Stimulated activated CD4-positive, alpha-beta T cell treated with anti-CD3 and anti-CD28 coated beads, Interleukin-2, amount 100 ng/mL, for 48 hours (primary cell): ENCODE results near the gene GNG14.
"Not testable (repeated sequence)": the region's sequence is repeated elsewhere in the genome, so short reads cannot be mapped to it uniquely, and the experiment has no call there.

Experiments
- DNase-seq, 2 donors: peaks; one replicate each; pipeline ENCODE4 v3.0.0-alpha.2; 2020

Gene GNG14

DNA sequence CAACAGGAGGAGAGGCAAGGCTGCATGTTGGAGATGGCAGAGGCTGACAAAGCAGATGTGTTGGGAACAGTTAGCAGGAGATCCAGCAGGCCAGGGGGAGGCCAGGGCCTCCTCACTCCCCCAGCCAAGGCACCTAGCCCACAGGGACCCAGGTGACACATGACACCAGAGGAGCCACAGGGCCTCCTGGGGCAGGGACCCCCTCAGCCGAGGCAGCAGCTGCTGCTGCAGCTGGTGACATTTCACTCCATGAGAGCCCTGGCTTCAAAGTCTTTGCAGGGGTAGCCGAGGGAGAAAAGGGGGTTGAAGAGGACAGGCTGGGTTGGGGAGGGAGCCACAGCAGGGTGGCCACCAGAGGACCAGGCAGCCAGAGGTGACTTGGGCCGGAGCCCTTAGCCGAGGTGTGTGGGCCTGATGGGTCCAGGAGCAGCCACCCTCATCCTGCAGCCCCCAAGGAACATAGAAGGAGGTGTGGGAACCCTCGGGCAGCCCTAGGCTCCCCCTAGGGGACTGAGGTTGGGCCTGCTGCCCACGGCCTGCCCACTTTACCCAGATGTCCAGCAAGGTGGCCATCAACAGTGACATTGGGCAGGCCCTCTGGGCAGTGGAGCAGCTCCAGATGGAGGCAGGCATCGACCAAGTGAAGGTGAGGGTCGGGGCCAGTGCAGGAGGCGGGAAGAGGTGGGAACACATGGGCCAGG, at the start of gene GNG14:
Gene GNG14 (plus strand): TSS at position 503 of the 701 bp plus-strand sequence. CDS start 51 bp downstream, at position 554.
- DNase-seq = no peak

DNA sequence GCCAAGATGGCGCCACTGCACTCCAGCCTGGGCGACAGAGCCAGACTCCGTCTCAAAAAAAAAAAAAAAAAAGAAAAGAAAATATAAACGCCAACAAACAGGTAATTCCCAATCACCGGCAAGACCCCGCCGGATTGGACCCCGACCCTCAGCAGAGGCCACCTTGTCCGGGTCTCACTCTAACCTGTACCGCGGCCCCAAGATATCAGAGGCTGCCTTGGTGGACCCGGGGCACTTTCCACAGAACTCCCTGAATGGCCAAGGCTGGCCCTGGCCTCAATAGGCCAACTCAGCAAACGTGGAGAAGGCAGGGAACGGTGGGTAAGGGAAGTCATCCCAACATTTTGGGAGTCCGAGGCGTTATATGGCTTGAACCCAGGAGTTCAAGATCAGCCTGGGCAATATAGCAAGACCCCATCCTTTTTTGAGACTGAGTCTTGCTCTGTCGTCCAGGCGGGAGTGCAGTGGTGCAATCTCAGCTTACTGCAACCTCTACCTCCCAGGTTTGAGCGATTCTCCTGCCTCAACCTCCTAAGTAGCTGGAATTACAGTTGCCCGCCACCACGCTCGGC, 49.1 kb upstream of the GNG14 start:
- DNase-seq = no peak

DNA sequence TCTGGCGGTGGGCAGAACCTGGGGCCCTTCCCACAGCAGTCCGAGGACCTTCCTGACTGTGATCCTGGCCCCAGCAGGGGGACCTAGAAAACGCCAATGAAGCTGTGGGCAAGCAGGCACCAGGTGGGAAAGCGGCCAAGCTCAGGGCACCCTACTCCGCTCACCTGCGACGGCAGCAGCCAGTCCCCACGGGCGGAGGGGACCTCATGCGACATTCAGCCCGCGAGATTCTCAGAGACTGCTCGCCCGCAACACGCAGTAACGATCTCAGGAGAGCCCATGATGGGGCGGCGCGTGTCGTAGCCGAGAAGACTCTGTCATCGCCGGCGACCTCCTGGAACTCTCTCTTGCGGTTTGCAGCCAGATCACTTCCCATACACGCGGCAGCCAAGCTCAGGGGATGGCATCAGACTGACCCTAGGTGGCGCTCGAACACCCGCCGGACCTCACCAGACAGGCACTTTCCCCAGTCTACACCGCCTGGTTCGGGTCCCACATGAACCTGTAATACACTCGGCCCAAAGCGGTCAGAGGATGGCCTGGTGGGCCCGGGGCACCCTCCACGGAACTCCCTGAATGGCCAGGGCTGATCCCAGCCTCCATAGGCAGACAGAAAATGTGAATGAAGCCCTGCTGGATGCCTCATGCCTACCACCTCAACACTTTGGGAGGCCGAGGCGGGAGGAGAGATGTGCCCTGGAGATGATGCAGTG, 47.7 kb upstream of the GNG14 start:
- peak; percentile 86 for DNase-seq

DNA sequence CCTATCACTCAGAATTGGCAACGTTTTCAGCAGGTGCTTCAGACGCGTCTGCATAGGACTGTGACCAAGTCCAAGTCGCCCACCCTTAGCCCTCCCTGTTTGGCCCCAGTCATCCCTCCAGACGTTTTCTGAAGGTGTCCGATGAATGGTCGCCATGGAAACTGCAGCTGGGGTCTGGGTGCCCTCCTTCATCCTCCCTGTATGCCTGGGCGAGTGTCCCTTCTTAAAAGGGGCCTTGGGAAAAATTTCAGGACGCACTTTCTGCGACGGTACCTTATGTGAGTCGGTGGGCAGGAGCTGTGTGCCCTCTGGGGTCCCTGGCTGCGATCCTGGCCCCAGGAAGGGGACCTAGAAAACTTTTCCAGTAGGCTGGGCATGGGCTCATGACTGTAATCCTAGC, 46.3 kb upstream of the GNG14 start:
- DNase-seq = no peak

DNA sequence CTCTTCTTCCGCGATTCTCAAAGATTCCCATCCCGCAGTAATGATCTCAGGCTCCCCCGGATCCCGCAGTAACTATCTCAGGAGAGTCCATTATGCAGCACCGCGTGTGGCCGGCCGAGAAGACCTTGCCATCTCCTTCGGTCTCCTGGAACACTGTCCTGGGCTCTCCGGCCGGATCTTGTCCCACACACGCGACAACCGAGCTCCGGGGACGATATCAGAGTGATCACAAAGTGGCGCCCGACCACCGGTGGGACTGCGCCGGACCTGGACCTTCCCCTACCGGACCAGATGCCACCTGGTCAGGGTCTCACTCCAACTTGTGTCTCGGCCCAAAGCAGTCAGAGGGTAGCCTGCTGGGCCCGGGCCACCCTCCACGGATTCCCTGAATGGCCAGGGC, 45.3 kb upstream of the GNG14 start:
- DNase-seq = no peak

DNA sequence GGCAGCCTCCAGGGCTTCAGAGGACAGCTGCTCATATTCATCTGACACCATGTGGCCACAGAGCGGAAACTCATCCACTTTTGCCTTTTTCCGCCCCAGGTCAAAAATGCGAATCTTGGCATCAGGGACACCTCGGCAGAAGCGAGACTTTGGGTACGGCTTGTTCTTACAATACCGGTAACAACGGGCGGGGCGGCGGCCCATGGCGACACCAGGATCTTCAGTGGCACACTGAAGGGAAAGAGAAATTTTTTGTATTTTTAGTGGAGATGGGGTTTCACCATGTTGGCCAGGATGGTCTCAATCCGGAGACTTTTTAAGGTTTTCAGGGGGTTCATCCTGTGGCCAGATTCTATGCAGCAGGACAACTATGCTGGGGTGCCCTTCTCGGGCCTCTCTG, 44.1 kb upstream of the GNG14 start:
- not testable (repeated sequence) for DNase-seq

DNA sequence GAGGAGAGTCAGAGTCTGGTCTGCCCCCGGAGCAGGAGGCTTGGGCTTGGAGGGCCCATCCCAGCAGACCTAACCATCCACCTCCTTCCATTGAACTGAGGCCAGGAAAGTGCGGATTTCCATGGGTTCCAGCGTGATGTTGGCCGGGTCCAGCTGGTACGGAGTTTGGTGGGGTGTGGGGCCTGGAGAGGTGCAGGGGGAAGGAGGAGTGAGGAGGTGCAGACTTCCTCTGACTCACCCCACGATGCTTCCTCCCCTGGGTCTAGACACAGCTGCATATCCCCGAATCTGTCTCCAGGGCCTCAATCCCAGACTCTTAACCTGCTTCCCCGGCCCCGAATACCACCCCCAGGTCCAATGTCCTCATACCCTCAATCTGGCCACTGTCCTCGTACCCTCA, 41.2 kb upstream of the GNG14 start:
- DNase-seq = no peak

DNA sequence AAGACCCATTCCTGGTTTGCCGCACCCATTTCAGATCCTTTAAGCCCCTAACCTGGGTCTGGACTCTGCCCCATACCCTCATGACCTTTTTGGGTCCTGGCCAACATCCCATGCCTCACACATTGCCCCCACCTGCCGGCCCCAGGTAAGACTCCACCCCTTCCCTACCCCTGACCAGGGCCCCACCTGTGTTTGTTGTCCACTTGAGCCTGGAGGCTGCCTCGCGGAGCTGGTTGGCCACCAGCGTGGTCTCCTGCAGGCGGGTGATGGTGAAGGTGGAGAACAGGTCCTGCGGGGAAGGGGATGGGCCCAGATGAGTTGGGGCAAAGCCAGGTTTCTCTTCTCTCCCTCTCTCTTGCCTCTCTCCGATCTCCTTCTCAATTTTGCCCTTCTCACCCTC, 40.8 kb upstream of the GNG14 start:
- no peak for DNase-seq

DNA sequence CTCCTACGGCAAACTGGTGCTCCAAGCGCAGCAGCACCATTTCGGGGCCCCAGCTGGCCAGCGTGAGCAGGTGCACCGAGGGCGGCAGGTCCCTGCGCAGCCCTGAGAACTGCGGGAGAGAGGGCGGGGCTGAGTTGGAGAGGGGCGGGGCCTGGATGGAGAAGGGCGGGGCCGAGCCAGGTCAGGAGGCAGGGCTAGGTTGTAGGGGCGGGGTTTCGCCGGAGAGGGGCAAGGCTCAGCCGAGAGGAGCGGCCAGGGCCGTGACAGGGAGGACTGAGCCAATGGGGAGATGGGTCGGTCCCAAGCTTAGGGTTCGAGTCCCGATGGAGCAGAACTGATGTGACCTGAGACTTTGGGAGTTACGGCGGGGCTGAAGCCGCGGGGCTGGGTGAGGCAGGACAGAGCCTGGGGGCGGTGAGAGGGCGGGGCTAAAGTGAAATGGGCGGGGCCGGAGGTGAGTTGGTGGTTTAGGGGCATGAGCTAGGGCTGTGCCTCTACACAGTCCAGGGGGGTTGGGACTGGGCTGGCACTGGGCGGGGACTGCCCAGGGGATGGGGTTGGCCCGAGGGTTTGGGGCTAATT, 40.2 kb upstream of the GNG14 start:
- DNase-seq = no peak

DNA sequence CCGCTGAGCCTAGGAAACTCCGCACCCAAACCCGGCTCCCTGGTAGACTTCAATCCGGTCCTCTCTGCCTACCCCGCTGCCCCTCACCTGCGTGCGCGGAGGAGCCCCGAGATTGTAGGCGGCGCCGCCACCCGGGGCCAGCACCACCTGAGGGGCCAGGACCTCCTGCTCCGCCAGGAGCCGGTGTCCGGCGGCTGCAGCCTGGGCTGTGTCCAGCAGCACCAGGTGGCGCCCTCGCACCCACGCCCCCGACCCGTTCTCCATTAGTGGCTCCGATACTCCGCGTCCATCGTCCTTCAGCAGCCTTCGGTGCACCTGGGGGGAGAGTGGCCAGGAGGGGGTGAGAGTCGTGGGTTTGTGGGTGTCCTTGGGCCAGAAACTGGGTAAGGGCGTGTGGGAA, 39.7 kb upstream of the GNG14 start:
- DNase-seq = no peak

DNA sequence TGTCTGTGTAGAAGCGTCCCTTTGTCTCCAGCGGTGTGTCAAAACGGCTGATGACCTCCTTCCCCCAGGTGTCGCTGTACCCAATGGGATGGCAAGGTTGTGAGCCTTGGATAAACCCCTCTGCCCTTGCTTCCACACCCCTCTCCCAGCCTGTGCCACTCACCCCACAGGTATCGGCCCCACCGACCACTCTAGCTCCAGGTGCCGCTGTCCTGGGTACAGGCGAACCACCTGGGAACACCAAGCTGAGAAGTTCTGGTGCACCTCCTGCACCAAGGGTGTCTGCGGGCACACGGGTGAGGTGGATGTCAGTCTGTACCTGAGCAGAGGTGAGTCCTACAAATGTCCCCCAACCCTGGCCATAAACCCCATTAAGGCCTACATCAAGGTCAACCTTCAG, 37.9 kb upstream of the GNG14 start:
- no peak for DNase-seq

DNA sequence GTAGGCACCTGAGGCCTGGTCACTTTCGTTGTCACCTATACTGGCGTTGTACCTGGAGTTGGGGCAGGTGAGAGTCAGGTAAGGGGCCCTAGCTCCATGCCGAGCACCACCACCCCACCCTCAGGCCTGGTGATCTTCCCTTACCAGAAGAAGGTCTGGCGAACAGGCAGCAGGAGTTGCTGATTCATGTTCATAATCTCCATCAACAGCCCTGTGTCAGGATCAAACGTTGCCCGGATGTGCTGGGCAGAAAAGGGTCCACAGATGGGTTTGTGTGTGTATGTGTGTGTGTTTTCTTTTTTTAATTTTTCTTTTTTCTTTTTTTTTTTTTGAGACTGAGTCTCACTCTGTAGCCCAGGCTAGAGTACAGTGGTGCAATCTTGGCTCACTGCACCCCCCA, 35.6 kb upstream of the GNG14 start:
- DNase-seq = no peak

DNA sequence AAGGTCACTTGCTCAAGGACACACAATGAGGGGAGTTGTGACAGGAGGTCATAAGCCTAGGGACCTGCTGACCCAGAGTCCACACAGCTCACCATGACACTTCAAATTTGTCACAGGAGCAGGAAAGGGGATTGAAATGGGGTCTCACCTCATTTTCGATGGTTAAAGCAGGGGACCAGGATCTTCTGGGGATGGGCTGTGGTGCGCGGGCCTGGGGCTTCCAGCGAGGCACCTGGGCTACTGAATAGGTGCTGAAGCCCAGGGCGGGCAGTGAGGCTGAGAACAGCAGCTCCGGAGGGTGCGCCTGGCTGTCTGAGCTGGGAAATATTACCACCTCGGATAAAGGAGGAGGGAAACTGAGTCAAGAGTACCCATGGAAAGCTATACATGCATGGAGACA, 32.3 kb upstream of the GNG14 start:
- DNase-seq = no peak

DNA sequence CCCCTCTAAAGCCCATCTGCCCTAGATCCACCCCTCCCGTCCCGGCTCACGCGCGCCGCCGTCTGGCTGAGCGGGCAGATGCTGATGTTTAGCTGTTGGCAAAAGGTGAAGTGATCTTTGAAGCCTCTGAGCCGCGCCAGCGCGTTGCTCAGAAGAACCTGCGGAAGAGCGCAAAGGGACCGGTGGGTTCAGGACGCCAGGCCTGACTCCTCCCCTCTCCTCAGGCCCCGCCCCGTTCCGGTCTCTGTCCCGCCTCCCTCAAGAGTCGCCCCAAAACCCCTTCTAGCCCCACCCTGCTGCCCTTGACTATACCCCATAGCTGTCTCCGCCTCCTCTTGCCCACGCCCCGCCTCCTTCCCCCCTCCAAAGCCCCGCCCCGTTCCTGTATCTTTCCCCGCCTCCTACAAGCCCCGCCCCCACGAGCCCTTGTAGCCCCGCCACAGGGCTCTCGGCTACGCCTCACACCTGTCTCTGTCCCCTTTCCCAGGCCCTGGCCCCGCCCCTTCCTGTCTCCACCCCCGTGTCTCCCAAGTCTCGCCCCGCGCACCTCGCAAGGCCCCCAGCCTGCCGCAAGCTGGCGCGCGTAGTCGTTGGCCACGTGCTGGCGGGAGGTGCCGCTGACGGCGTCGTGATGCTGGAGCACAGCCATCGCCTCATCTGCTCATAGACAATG, 30.8 kb upstream of the GNG14 start:
- DNase-seq = peak in 1 of 2 donors; percentile 44

DNA sequence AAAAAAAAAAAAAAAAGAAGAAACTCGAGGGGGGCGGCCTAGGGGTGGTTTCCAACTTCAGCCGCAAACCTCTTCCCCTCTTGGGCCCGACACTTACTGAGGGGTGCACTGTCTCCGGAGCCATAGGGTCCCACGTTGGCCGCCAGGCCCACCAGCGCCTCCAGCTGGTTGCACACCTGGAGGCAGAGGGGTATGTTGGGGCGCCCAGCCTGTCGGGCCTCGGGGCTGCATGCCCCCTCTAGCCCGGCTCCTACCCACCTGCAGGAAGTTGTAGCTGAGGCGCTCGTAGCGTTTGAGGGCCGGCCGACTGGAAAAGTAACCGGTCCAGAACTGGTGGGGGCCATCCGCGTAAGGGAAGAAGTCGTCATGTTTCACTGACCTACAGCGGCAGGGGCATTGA, 29.8 kb upstream of the GNG14 start:
- DNase-seq = no peak

DNA sequence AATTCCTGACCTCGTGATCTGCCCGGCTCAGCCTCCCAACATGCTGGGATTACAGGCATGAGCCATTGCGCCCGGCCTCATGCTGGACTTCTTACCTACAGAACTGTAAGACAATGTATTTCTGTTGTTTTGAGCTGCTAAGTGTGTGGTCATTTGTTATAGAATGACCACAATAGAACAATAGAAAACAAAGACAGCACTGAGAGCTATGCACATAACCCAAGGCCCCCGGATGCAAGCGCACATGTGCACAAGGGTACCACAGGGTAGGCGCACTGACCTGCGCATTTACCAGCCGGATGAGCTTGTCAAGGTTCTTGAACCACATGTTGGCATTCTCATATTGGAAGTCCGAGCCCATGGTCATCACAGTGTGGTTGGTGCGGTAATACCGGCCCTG, 26.8 kb upstream of the GNG14 start:
- no peak for DNase-seq

DNA sequence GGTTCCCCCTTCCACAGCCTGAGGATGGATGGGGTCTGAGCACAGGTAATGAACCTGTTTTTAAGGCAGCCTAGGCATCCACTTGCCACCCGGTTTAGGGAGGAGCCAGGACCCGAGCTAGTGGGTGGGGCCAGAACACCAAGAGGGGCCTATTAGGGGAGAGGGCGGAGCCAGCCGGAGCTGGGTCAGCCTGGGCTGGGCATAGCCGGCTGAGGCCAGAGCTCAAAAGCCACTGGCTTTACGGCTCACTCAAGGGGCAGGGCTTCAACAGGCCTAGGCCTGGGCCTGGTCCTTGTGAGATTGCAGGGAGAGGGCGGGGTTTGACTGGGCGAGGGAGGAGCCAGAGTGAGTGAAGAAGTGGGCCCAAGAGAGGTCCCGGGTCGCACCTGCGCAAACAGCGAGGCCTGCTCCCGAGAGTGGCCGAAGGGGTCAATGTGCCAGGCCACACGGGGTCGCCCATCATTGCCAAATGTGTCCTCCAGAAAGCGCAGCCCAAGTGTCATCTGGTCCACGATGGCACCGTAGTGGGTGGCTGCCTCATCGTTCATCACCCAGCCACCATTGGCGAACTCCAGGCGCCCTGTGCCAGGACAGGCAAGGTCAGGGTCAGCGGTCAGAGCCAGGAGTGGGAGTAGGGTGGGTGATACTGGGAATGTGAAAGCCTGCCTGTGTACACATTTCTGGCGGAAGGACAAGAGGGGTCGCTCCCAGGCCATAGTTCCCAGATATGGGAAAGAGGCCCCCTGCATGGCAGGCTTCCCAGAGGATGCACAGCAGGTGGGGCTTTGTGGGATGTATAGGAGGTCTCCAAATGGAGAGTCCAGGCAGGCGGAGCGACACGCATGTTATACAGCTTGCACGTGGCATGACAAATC, 23.2 kb upstream of the GNG14 start:
- no peak for DNase-seq

DNA sequence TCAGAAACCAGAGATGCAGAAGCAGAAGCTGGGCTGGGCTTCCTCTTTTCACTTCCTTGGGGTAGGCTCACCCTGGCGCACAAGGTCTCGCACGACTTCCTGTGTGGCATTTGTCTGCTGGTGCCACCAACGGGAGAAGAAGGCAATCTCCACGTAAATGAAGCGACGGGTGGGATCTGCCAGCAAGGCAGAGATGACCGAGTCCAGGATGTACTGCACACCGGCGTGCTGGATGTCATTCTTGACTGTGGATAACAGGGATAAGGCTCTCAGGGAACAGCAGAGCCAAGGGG, 22.6 kb upstream of the GNG14 start:
- no peak for DNase-seq

DNA sequence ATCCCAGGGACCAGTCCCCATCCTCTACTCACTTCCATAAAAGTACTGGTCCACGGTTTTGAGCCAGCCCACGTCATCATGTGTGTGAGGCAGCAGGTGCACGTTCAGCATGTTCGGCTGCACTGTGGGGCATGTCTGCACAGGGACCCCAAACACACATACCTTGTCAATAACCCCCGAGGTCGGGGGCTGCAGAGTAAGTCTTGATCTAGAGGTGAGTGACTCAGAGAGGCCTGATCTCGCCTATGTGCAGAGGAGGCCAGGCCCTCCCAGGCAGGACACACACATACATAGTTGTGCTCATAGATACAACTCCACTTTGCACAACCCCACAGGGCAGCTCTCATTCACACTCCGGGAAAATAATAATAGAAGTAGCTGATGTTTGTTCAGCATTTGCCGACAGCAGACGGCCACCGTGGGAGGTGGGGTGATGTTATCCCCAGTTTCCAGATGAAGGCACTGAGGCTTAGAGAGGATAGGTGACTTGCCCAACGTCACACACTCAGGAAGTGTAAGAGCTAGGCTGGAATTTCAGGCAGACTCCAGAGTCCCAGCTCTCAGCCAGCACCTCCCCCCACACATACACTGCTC, 22.0 kb upstream of the GNG14 start:
- no peak for DNase-seq

DNA sequence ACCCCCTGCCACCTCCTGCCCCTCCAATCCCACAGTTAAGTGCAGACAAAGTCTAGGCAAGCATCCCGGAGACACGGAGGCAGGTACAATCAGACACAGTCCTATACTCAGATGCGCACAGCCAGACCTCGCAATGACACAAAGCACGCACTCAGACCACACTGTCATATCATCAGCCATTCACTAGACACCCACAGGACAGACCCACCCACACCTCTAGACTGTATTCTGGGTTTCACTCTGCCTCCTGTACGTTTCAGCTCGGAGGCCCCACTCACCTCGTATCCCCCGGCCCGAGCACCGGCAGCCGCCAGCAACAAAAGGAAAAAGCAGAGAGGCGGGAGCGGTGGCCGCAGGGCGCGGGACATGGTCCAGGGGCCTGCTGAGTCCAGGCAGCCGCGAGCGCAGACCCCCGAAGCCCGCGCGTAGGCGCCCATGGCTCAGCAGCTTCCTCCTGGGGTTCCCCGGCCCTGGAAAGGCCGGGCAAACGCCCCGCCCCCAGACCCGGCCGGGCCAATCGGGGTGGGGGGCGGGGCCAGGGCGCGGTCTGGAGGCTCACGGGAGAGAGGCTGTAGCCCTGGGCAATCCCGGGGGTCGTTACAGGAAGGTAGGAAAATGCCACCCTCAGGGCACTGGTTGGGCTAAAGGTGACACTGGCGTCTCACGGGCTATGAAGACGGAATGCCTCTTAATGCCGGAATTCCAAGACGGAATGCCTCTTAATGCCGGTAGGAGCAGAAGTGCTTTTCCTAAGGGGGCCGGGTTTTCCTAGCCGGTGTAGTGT, 21.3 kb upstream of the GNG14 start, which contains the start of the genes MAN2B1 and WDR83:
Gene MAN2B1 (minus strand): TSS at position 478 of the 784 bp plus-strand sequence. CDS start 41 bp downstream, at position 437.
Gene WDR83 (plus strand): TSS at position 543 of the 784 bp plus-strand sequence. CDS start 2,984 bp downstream, outside the sequence.
- DNase-seq = peak; percentile 71 to 78

DNA sequence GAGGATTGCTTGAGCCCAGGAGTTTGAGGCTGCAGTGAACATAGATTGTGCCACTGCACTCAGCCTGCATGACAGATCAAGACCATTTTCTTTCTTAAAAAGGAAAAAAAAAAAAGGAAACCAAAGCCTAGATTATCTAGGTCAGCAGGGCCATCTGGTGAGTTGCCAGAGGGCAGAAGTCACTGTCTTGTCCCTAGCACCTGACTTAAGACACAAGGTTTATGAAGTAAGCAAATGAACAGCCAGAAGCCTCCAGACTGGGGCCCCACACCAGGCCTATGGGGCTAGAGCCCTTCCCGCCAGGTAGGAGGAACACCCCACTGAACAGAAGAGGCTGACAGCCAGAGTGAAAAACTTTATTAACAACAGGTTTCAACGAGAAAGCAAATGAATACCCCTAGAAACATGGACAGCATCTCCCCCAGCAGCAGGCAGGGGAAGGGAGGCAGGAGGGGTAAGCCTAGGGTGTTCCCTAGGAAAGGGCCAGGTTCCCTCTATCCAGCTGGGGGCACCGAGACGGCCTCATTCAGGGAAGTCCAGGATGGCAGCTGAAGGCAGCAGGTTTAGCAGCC, 20.0 kb upstream of the GNG14 start:
- DNase-seq = no peak
